Measurements from ENCODE around the gene ATAD3B. TPM values are rescaled to one million over a fixed set of nuclear protein-coding genes. Genes with fewer than 3 reads are reported as not detected.
"Not testable (repeated sequence)": the region's sequence is repeated elsewhere in the genome, so short reads cannot be mapped to it uniquely, and the experiment has no call there.

Gene ATAD3B
- total RNA-seq, 1 donor from 2014 or later = 42.6 TPM

- not testable (repeated sequence) for DNase-seq (ENCODE audit: low spot score)
These were observed 19.2 kb upstream of the ATAD3B start for GRCh38 chr1:1452365-1452739.

GRCh38 chr1:1452882-1453281 lies 18.7 kb upstream of the ATAD3B start:
- DNase-seq (ENCODE audit: low spot score) = no peak

GRCh38 chr1:1454286-1455056 lies 17.1 kb upstream of the ATAD3B start:
- not testable (repeated sequence) for DNase-seq (ENCODE audit: low spot score)

GRCh38 chr1:1455366-1455884 lies 16.1 kb upstream of the ATAD3B start:
- DNase-seq (ENCODE audit: low spot score) = no peak

- not testable (repeated sequence) for DNase-seq (ENCODE audit: low spot score)
These were observed 15.6 kb upstream of the ATAD3B start for GRCh38 chr1:1455934-1456333.

- DNase-seq (ENCODE audit: low spot score) = not testable (repeated sequence)
These were observed 14.8 kb upstream of the ATAD3B start for GRCh38 chr1:1456683-1457255.

DNA sequence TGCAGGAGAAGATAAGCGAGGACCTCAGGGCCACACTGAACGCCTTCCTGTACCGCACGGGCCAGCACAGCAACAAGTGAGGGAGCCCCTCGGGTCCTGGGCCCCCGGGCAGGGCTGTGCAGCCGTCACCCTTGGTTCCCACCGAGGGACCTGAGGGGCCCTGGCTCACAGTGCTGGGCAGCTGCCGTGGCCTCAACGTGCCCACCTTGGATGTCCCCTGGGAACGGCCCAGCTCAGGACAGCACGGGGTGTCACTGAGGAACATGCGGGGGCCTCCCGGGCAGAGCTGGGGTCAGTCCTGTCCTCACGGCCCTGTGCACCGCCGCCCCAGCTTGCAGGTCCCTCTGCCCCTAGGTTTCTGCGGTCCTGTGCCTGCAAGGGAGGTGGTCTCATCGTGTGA lies 12.4 kb upstream of the ATAD3B start:
- not testable (repeated sequence) for DNase-seq (ENCODE audit: low spot score)

DNA sequence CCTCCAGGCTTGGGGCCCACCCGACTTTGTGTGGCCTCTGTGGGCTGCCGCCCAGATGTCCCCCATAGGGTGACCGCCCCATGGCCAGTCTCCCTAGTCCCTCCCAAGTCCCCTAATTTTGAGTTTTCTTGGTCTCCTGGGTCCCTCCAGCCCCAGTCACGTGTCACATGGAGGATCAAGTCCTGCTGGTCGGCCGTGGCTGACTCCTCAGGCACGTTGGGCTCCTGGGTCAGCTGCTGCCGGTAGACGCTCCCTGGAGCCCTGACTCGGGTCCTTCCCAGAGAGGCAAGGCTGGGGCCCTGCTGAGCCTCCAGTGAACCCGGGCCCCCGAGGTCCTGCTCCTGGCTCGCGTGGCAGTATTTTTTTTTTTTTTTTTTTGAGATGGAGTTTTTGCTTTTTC lies 11.9 kb upstream of the ATAD3B start:
- not testable (repeated sequence) for DNase-seq (ENCODE audit: low spot score)

- DNase-seq (ENCODE audit: low spot score) = no peak
These were observed 10.9 kb upstream of the ATAD3B start for GRCh38 chr1:1460540-1461130.

DNA sequence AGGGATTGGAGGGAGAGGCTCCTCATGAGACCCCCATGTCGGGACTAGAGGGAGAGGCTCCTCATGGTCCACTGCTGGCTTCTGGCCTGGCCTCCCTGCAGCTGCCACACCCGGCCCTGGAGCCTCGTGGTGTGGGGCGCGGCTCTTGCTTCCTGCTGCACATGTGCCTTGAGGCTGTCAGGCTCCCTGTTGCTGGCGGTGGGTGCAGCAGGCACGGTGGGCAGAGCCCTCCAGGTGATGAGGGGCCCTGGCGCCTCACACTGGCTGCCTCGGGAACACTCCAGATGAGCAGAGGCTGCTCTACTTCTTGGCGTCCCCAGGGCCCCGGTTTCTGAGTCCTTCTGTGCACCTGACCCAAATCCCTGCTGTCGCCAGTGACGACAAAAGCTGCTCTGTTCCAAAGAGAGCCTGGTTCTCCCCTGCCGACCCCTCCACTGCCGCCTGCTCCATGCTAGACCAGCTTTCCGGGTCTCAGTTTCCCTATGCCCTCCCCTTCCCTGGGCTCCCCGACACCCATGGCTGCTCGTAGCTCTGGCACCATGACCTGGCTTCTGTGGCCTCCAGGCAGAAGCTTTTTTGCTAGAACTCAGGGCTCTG lies 9.7 kb upstream of the ATAD3B start:
- DNase-seq (ENCODE audit: low spot score) = no peak

DNA sequence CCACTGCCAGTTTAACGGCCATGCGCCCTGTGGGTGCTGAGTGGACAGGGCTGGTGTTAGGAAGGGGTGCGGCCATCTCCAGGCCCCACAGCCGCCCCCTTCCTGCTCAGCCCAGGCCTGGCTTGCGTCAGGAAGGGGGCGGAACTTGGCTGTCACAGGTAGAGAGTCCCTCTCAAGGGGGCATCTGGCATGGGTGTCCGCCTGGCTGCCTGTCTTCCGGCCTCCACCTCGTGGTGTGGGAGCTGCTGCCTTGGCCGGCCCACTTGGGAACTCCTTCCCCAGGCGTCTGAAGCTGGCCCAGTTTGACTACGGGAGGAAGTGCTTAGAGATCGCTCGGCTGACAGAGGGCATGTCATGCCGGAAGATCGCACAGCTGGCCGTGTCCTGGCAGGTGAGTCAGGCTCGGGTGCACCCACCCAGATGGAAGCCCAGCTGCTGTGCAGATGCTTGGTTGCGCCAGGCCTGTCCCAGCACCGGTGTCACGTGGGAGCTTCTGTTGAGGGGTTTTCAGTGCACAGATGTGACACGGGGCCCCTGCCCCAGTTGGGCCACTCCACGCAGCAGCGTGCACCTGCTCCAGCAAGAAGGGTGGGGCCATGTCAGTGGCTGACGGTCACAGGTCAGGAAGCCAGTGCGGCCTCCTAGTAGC lies 9.1 kb upstream of the ATAD3B start:
- peak; percentile 80 for DNase-seq (ENCODE audit: low spot score)

GRCh38 chr1:1463312-1463711 lies 8.3 kb upstream of the ATAD3B start:
- no peak for DNase-seq (ENCODE audit: low spot score)

- DNase-seq (ENCODE audit: low spot score) = not testable (repeated sequence)
These were observed 3.2 kb upstream of the ATAD3B start for GRCh38 chr1:1468196-1468985.

- no peak for DNase-seq (ENCODE audit: low spot score)
These were observed 758 bp upstream of the ATAD3B start for GRCh38 chr1:1470626-1471388.

GRCh38 chr1:1472053-1472876 lies 700 bp downstream of the ATAD3B start:
- not testable (repeated sequence) for DNase-seq (ENCODE audit: low spot score)

DNA sequence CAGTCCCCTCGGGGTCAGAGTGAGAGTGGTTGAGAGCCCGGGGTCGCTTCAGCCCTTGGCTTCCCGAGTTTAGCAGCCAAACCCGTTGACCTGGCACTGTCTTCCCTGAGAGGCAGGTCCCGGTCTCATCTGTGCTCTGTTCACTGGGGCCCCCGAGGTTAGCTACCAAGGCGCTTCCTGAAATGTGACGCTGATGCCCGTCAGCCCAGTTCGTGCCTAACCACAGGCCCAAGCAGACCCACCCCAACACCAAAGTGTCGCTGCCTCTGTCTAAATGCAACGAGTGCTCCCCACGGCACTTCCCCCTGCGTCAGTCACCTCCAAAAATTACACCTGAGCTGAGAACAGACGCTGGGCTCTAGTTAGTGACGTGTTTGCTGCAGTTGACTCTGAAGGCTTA lies 4.4 kb downstream of the ATAD3B start:
- not testable (repeated sequence) for DNase-seq (ENCODE audit: low spot score)

GRCh38 chr1:1477206-1477605 lies 5.6 kb downstream of the ATAD3B start:
- DNase-seq (ENCODE audit: low spot score) = no peak

DNA sequence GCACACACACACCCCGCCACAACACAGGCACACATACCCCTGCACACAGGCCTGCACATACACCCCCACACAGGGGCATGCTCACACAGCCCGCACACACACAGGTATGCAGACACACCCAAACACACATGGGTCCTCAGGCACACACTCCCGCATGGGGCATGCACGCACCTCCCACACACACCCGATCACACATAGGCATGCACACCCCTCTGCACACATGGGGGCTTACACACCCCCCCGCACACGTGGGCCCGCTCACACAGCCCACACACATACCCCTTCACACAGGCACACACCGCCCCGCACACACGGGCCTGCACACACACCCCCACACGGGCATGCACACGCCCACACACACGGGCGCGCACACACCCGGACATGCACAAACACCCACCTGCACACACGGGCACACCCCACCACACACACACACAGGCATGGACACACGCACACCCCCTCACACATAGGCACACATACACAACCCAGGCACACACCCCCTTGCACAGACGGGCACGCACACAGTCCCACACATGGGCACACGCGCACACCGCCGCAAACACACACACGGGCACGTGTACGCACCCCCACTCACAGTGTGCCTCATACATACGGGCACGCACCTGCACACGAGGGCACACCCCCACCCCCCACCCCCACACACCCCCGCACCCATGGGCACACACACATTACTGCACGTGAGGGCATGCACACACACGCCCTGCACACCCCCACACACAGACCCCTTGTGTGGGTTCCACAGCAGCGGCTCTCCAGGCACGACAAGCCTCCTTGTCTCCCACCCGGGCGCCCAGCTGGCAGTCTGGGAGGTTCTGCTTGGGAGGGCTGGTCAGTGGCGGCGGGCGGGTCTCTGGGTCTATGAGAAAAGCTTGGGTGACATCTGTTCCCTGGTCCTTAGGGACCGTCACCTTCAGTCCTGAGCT lies 8.3 kb downstream of the ATAD3B start:
- no peak for DNase-seq (ENCODE audit: low spot score)
